Ishikawa (cell line): Measurements from ENCODE around the gene CD6.

Source experiments
- CEBPB ChIP-seq: IDR thresholded peaks from 2 replicates; pipeline ENCODE4 v1.6.1; 2012
- EP300 ChIP-seq: IDR thresholded peaks from 2 replicates; pipeline ENCODE4 v1.6.1; 2012; ENCODE audit warnings: borderline replicate concordance
- FOXM1 ChIP-seq: IDR thresholded peaks from 2 replicates; pipeline ENCODE4 v1.6.1; 2012; ENCODE audit warnings: low read depth, borderline replicate concordance
- MAX ChIP-seq: IDR thresholded peaks from 2 replicates; pipeline ENCODE4 v1.6.1; 2012
- NFIC ChIP-seq: IDR thresholded peaks from 2 replicates; pipeline ENCODE4 v1.6.1; 2012
- RAD21 ChIP-seq: IDR thresholded peaks from 2 replicates; pipeline ENCODE4 v1.6.1; 2012; ENCODE audit warnings: low read depth
- REST ChIP-seq: IDR thresholded peaks from 2 replicates; pipeline ENCODE4 v1.6.1; 2012; ENCODE audit warnings: low read depth, mild to moderate bottlenecking
- TCF12 ChIP-seq: IDR thresholded peaks from 2 replicates; pipeline ENCODE4 v1.6.1; 2012; ENCODE audit warnings: low read depth
- TEAD4 ChIP-seq: IDR thresholded peaks from 2 replicates; pipeline ENCODE4 v1.6.1; 2012
- YY1 ChIP-seq: IDR thresholded peaks from 2 replicates; pipeline ENCODE4 v1.6.1; 2012; ENCODE audit warnings: low read depth
- ZBTB7A ChIP-seq: IDR thresholded peaks from 2 replicates; pipeline ENCODE4 v1.6.1; 2012; ENCODE audit warnings: low read depth
- TF ChIP-seq, protein P1 (sequence below): IDR thresholded peaks from 2 replicates; pipeline ENCODE4 v1.6.1; 2012

DNA sequence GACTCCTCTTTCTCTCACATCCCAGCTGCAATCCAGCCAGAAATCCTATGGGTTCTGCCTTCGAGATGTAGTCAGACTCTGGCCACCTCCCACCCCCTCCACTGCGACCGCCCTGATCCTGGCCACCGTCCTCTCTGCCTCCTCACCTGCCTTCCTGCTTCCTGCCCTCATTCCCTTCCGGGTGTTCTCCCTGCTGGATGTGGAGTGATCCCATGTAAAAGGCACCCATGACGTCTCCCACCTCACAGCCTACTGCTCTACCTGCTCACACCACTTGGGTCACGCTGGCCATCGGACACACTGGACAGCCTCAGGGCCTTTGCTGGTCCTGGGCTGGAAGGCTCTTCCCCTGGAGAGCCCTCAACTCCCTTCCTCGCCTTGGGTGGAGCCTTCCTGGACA is 97.1 kb downstream of the CD6 start:
- TF ChIP-seq REST (no peak), CEBPB (no peak), RAD21 (no peak), TCF12 (no peak), EP300 (no peak), YY1 (no peak), ZBTB7A (no peak), TEAD4 (no peak), FOXM1 (no peak), MAX (no peak), NFIC (no peak)
- TF ChIP-seq, protein P1, sequence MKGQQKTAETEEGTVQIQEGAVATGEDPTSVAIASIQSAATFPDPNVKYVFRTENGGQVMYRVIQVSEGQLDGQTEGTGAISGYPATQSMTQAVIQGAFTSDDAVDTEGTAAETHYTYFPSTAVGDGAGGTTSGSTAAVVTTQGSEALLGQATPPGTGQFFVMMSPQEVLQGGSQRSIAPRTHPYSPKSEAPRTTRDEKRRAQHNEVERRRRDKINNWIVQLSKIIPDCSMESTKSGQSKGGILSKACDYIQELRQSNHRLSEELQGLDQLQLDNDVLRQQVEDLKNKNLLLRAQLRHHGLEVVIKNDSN: no peak
